Omental fat pad (tissue), 4 donors: ENCODE data around the gene SARDH. TPM values are rescaled to one million over a fixed set of nuclear protein-coding genes. Genes with fewer than 3 reads are reported as not detected.

Source experiments
- ATAC-seq: fragments of 150-250 bp; one replicate; pipeline ENCODE4 v1.9.1; 2016; ENCODE audit warnings: mild to moderate bottlenecking, moderate library complexity; ENCODE audit not compliant: low FRiP score
- DNase-seq: peaks from one replicate; pipeline ENCODE4 v3.0.0-alpha.2; 2019; ENCODE audit warnings: low spot score
- total RNA-seq, 4 donors: library from RNA; depleted of rRNA; stranded (reverse); fragments of >200 nt; gene quantifications; one replicate each; pipeline ENCODE4 v1.1.0, GENCODE V29; 2016
- TF ChIP-seq, protein P1 (sequence below), 3 donors: fragments of 450-650 bp; IDR thresholded peaks; one replicate each; pipeline ENCODE4 v1.5.1; 2016 to 2017; ENCODE audit warnings: antibody characterized with exemption in 3 of 3, mild to moderate bottlenecking in 3 of 3, moderate library complexity in 2 of 3

Gene SARDH
- total RNA-seq, 4 donors from 2014 or later = 0.56 to 6.9 (median 1.8) TPM

- TF ChIP-seq, protein P1, sequence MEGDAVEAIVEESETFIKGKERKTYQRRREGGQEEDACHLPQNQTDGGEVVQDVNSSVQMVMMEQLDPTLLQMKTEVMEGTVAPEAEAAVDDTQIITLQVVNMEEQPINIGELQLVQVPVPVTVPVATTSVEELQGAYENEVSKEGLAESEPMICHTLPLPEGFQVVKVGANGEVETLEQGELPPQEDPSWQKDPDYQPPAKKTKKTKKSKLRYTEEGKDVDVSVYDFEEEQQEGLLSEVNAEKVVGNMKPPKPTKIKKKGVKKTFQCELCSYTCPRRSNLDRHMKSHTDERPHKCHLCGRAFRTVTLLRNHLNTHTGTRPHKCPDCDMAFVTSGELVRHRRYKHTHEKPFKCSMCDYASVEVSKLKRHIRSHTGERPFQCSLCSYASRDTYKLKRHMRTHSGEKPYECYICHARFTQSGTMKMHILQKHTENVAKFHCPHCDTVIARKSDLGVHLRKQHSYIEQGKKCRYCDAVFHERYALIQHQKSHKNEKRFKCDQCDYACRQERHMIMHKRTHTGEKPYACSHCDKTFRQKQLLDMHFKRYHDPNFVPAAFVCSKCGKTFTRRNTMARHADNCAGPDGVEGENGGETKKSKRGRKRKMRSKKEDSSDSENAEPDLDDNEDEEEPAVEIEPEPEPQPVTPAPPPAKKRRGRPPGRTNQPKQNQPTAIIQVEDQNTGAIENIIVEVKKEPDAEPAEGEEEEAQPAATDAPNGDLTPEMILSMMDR (IDR thresholded peaks at IDR 0.05) = no peak
- DNase-seq (no peak), ATAC-seq (no peak)
Observed at GRCh38 chr9:133775291-133775690, 37.1 kb upstream of the SARDH start.

DNA sequence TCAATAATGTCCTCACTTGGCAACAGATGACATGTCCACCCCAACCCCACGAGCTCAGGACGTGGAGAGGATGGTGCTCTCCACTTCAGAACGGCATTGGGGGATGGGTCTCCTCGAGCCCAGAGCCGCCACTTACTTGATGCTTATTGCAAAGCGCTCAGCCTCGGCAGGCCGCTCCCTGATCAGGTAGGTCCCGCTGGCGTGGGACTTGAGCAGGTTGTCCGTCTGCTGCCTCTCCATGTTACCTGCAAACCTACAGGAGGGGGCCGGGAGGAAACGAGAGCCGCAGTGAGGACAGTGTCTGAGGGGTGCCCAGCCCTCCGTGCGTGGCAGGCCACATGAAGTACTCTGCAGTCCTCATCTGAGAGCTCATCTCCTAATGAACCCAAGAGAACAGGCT is 36.6 kb upstream of the SARDH start:
- ATAC-seq = no peak
- no peak for DNase-seq
- TF ChIP-seq, protein P1 (IDR thresholded peaks at IDR 0.05) = no peak

DNA sequence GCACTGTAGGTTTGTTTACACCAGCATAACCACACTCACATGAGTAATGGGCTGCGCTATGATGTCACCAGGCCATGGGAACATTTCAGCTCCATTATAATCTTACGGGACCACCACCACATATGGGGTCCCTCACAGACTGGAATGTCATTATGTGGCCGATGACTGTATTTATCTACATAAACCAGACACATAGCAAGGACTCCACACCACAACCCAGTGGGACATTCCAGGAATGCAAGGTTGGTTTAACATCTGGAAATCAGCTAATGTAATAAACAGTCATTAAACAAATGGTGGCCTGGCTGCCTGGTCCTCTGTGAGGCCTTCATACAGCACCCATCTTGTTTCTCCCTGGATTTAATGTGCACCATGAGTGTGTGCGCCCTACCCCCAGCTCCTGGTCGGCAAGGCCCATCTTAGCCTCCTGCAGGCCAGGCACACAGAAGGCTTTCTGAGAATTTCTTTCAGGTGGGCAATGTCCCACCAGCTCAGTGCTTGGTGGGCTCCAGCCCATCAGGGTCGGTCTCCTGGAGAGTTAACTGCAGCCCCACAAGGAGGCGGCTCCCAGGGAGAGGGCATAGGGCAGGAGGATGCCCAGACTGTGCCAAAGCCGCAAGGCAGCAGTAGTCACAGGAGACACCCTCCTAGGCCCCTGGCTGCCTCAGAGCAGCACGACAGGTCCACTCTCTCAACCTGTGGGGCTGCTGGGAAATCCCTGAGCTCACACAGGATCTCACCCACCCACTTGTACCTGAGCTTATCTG is 35.9 kb upstream of the SARDH start:
- TF ChIP-seq, protein P1 (IDR thresholded peaks at IDR 0.05) = no peak
- ATAC-seq (no peak), DNase-seq (no peak)

GRCh38 chr9:133772581-133772980 is 34.4 kb upstream of the SARDH start:
- TF ChIP-seq, protein P1 (IDR thresholded peaks at IDR 0.05) = no peak
- no peak for DNase-seq
- ATAC-seq = no peak

DNA sequence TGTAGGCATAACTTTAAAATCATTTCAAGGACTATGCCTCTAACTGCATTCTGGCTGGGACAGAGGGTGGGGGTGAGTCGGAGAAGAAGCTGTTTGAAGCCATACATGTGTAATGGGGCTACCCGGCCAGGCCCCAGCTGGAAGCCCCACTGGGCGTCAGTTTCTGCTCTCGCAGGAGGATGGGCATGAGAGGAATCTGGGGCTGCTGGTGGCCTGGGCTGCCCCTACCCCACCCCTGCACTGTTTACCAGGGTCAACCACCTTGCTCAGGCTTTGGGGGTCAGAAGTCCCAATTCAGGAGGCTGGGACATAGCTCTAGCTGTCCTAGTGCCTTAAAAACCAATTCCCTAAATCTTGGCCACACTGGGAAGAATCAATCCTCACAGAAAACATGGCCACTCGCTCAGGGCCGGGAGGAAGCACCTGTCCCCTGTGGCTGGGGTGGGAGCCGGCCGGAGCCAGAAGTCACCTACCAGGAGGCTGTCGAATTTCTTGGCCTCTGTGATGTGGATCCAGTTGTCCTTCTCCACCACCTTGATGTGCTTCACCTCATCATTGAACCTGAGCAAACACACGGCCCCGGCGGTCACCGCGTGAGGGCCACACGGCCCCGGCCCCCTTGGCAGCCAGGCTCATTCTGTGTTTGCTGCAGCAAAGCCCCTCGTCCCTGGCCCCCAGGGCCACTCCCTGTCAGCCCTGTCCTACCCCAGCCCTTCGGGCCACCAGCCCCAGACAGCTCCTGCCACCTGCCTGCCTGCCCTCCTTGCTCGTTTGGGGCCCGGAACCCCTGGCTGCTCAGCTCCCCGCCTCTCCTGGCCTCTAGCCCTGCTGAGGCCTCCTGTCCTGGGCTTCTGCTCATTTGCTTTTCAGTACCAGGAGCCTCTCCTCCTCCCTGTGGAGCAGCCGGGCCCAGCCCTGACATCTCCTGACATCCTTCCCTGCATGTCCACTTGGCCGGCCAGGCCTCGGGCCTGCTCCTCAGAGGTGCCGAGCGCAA is 33.6 kb upstream of the SARDH start:
- TF ChIP-seq, protein P1 (IDR thresholded peaks at IDR 0.05) = no peak
- ATAC-seq (no peak), DNase-seq (no peak)

GRCh38 chr9:133770076-133770777 is 32.1 kb upstream of the SARDH start:
- ATAC-seq (no peak), DNase-seq (no peak)
- TF ChIP-seq, protein P1 (IDR thresholded peaks at IDR 0.05) = no peak
